ENCODE measurements around the gene MAP3K15. TPM values are rescaled to one million over a fixed set of nuclear protein-coding genes. Genes with fewer than 3 reads are reported as not detected.

The MAP3K15 gene
- total and polyA plus RNA-seq, 2 of the 13 experiments (the other 11 are each of a cell fraction or from before 2014, with no cell fraction given) = 3.9 to 6.4 TPM

GRCh38 chrX:19548934-19549333, 33.6 kb upstream of the MAP3K15 start:
- BruUV-seq (replicated peaks) = no TSS peak
- no peak overlapping the region for H3K9ac ChIP-seq (ENCODE audit: insufficient read depth, low read depth, low read length)
- ChIA-PET CTCF (ENCODE audit: low intra/inter-chr PET ratio, low total read pairs) (no interaction called here), POLR2A (no interaction called here)
- FAIRE-seq = no peak
- H3K27me3 ChIP-seq (ENCODE audit: control insufficient read depth in 1 of 2, insufficient read depth in 2 of 2, low read length in 2 of 2) = no peaks in the 10 kb centered on the region
- H2AFZ ChIP-seq (ENCODE audit: low read length) = no peak overlapping the region
- H3K4me3 ChIP-seq (replicated peaks in 1 of 3; ENCODE audit: insufficient read depth in 1 of 3, low read depth in 2 of 3, low read length in 3 of 3) = no peak overlapping the region
- H3K27ac ChIP-seq (ENCODE audit: extremely low read length, insufficient read depth, low read length) = no peak overlapping the region
- peaks cover 0 to 5% of the 10 kb centered on the region in 2 experiments; a peak in 1 of 5 replicates for H3K36me3 ChIP-seq (replicated peaks in 1 of 2; ENCODE audit: control insufficient read depth in 1 of 2, insufficient read depth in 2 of 2, low read length in 2 of 2)
- H3K4me1 ChIP-seq (ENCODE audit: insufficient read depth, low read length) = no peaks in the 10 kb centered on the region
- ATAC-seq = no peak
- DNase-seq (ENCODE audit: low spot score) = no peak
- no peak overlapping the region for H3K4me2 ChIP-seq (ENCODE audit: low read depth, low read length)
- no peaks in the 10 kb centered on the region for H4K20me1 ChIP-seq (ENCODE audit: insufficient read depth, low read length)
- intact Hi-C loops (cut with micrococcal nuclease; ENCODE audit: unreplicated experiment) = no loop called here
- H3K9me3 ChIP-seq (ENCODE audit: low read length) = no peaks in the 10 kb centered on the region
- WGBS (ENCODE audit: low lambda C conversion rate) = 98% methylated on average over 6 of the region's 6 CpGs
- no peaks in the 10 kb centered on the region for H3K79me2 ChIP-seq (ENCODE audit: insufficient read depth, low read length)
- in situ Hi-C loops (cut with HindIII; ENCODE audit: extremely low pct_ligation_motif_present, low pct_unique_long_range_greater_than_20kb) = loop anchor here (10.0 kb wide), 1 partner anchor 336 kb away; the partner anchor contains the start of gene SH3KBP1
- no peak for TF ChIP-seq NFIB (CRISPR knock-in tag; IDR thresholded peaks at IDR 0.05; ENCODE audit: borderline replicate concordance)
- TF ChIP-seq SNAPC4 (CRISPR knock-in tag; IDR thresholded peaks at IDR 0.05) = no peak
- no peak for TF ChIP-seq ZNF605 (CRISPR knock-in tag; IDR thresholded peaks at IDR 0.05)
- no peak for TF ChIP-seq ZNF275 (CRISPR knock-in tag; IDR thresholded peaks at IDR 0.05; ENCODE audit: borderline replicate concordance)
- no peak for TF ChIP-seq ZHX2 (IDR thresholded peaks at IDR 0.05; ENCODE audit: low read depth)
- no peak for TF ChIP-seq ZHX2 (CRISPR knock-in tag; IDR thresholded peaks at IDR 0.05; ENCODE audit: borderline replicate concordance)
- TF ChIP-seq ZNF674 (CRISPR knock-in tag; IDR thresholded peaks at IDR 0.05; ENCODE audit: low read depth) = no peak
- no peak for TF ChIP-seq ZBTB7A (CRISPR knock-in tag; IDR thresholded peaks at IDR 0.05)
- no peak for TF ChIP-seq NBN (conservative IDR thresholded peaks at IDR 0.05)
- TF ChIP-seq FOXO4 (CRISPR knock-in tag; conservative IDR thresholded peaks at IDR 0.05) = no peak
- no peak for TF ChIP-seq NR2F6 (IDR thresholded peaks at IDR 0.05)
- no peak for TF ChIP-seq NR2F6 (CRISPR knock-in tag; IDR thresholded peaks at IDR 0.05)
